GM12878 (cell line): ENCODE data around the gene TMEM167B.
"Not testable (repeated sequence)": the region's sequence is repeated elsewhere in the genome, so short reads cannot be mapped to it uniquely, and the experiment has no call there.

Experiments used
- EGR1 ChIP-seq, 2 experiments: IDR thresholded peaks; 1 replicate in 1 of 2; 2 replicates in 1 of 2; pipeline ENCODE4 v1.6.1; 2011 to 2012; ENCODE audit warnings: low read depth in 2 of 2, low read length in 2 of 2, borderline replicate concordance in 1 of 2, mild to moderate bottlenecking in 1 of 2, moderate library complexity in 1 of 2
- GABPA ChIP-seq: IDR thresholded peaks from 2 replicates; pipeline ENCODE4 v1.6.1; 2014; ENCODE audit warnings: antibody characterized with exemption, low read depth, mild to moderate bottlenecking, inconsistent platforms
- IKZF1 ChIP-seq: fragments of 450-650 bp; conservative IDR thresholded peaks from 2 replicates; pipeline ENCODE4 v1.6.1; 2017; ENCODE audit warnings: antibody characterized with exemption, mild to moderate bottlenecking
- MXI1 ChIP-seq: fragments of 150-350 bp; IDR thresholded peaks from 2 replicates; pipeline ENCODE4 v1.6.1; 2011; ENCODE audit warnings: low read depth, mild to moderate bottlenecking, inconsistent platforms, low read length, improper control_type of control experiment
- PML ChIP-seq: IDR thresholded peaks from 2 replicates; pipeline ENCODE4 v1.6.1; 2012; ENCODE audit warnings: low read length, inconsistent platforms
- RELA ChIP-seq: fragments of 450-650 bp; IDR thresholded peaks from 2 replicates; pipeline ENCODE4 v1.8.0; 2014; ENCODE audit warnings: borderline replicate concordance; ENCODE audit not compliant: partially characterized antibody
- SMC3 ChIP-seq: IDR thresholded peaks from 2 replicates; pipeline ENCODE4 v1.6.1; 2011; ENCODE audit warnings: low read length, improper control_type of control experiment, borderline replicate concordance
- SPI1 ChIP-seq: IDR thresholded peaks from 2 replicates; pipeline ENCODE4 v1.6.1; 2011; ENCODE audit warnings: low read depth, mild to moderate bottlenecking, low read length, moderate library complexity, borderline replicate concordance; ENCODE audit not compliant: insufficient read depth
- SREBF2 ChIP-seq: IDR thresholded peaks from 2 replicates; pipeline ENCODE4 v1.6.1; 2012; ENCODE audit warnings: mild to moderate bottlenecking, low read length
- ZNF217 ChIP-seq: fragments of 450-650 bp; IDR thresholded peaks from 2 replicates; pipeline ENCODE4 v1.6.1; 2017; ENCODE audit warnings: antibody characterized with exemption, mild to moderate bottlenecking
- TF ChIP-seq, protein P1 (sequence below), 3 experiments: IDR thresholded peaks in 2 of 3; conservative IDR thresholded peaks in 1 of 3; 2 replicates each; pipeline ENCODE4 v1.5.1; 2011; ENCODE audit warnings: low read depth in 3 of 3, low read length in 3 of 3, mild to moderate bottlenecking in 3 of 3, control low read depth in 2 of 3, moderate library complexity in 2 of 3, inconsistent platforms in 1 of 3, mixed read lengths in 1 of 3; ENCODE audit not compliant: control insufficient read depth in 2 of 3, insufficient read depth in 1 of 3; ENCODE audit errors: extremely low read depth in 1 of 3

DNA sequence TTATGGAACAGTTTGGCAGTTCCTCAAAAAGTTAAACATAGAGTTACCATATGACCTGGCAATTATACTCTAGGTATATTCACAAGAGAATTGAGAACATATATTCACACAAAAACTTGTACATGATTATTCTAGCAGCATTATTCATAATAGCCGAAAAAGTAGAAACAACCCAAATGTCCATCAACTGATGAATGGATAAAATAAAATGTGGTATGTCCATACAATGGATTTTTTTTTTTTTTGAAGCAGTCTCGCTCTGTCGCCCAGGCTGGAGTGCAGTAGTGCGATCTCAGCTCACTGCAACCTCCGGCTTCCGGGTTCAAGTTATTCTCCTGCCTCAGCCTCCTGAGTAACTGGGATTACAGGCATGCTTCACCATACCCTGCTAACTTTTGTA, 52.2 kb downstream of the TMEM167B start:
- not testable (repeated sequence) for TF ChIP-seq MXI1; PML; EGR1 (IDR thresholded peaks at IDR 0.05; ENCODE audit: borderline replicate concordance in 1 of 2, low read depth in 2 of 2, low read length in 2 of 2); SPI1; GABPA; RELA; SMC3; SREBF2; ZNF217; IKZF1
- TF ChIP-seq, protein P1, sequence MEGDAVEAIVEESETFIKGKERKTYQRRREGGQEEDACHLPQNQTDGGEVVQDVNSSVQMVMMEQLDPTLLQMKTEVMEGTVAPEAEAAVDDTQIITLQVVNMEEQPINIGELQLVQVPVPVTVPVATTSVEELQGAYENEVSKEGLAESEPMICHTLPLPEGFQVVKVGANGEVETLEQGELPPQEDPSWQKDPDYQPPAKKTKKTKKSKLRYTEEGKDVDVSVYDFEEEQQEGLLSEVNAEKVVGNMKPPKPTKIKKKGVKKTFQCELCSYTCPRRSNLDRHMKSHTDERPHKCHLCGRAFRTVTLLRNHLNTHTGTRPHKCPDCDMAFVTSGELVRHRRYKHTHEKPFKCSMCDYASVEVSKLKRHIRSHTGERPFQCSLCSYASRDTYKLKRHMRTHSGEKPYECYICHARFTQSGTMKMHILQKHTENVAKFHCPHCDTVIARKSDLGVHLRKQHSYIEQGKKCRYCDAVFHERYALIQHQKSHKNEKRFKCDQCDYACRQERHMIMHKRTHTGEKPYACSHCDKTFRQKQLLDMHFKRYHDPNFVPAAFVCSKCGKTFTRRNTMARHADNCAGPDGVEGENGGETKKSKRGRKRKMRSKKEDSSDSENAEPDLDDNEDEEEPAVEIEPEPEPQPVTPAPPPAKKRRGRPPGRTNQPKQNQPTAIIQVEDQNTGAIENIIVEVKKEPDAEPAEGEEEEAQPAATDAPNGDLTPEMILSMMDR (IDR thresholded peaks at IDR 0.05 in 2 of 3, conservative IDR thresholded peaks at IDR 0.05 in 1 of 3; ENCODE audit: control insufficient read depth in 2 of 3, extremely low read depth in 1 of 3, insufficient read depth in 1 of 3, low read depth in 3 of 3, low read length in 3 of 3): not testable (repeated sequence)
